Measurements from ENCODE around the gene DAPK2. TPM values are rescaled to one million over a fixed set of nuclear protein-coding genes. Genes with fewer than 3 reads are reported as not detected.

DAPK2 gene
- total and polyA plus RNA-seq, 2 experiments from 2014 or later: 5.8 to 7.5 TPM

GRCh38 chr15:63947228-63947627 lies 99.1 kb downstream of the DAPK2 start:
- Histone ChIP-seq H3F3A (ENCODE audit: insufficient read depth) (peaks cover 22% of the 10 kb centered on the region), H3K36me3 (ENCODE audit: low read depth) (no peaks in the 10 kb centered on the region), H3K9ac (no peak overlapping the region), H3K27ac (no peak overlapping the region), H3K4me1 (ENCODE audit: insufficient read depth) (peaks cover 26% of the 10 kb centered on the region), H3K9me2 (ENCODE audit: insufficient read depth) (no peaks in the 10 kb centered on the region), H3K9me3 (ENCODE audit: low read depth) (no peaks in the 10 kb centered on the region), H4K20me1 (ENCODE audit: insufficient read depth) (no peaks in the 10 kb centered on the region), H3K79me2 (ENCODE audit: insufficient read depth) (no peaks in the 10 kb centered on the region), H3K4me3 (no peak overlapping the region), H2AFZ (no peak overlapping the region), H3K27me3 (replicated peaks; ENCODE audit: insufficient read depth) (no peaks in the 10 kb centered on the region), H3K4me2 (ENCODE audit: unreplicated experiment) (no peak overlapping the region)
- 94 to 100% methylated on average over 4 of the region's 4 CpGs for WGBS, 2 experiments (ENCODE audit: low coverage in 1 of 2, low lambda C conversion rate in 2 of 2, missing lambda C conversion rate in 2 of 2)
- TF ChIP-seq EZH2phosphoT487 (IDR thresholded peaks at IDR 0.05; ENCODE audit: insufficient read depth, low read depth): no peak
- no peak for TF ChIP-seq EZH2 (IDR thresholded peaks at IDR 0.05; ENCODE audit: insufficient read depth, poor library complexity, severe bottlenecking)
- in situ Hi-C loops (cut with MboI): no loop called here
- DNase-seq: no peak

GRCh38 chr15:63946524-63947065 lies 99.7 kb downstream of the DAPK2 start:
- Histone ChIP-seq H2AFZ (no peak overlapping the region), H3K4me3 (no peak overlapping the region), H3K9me2 (ENCODE audit: insufficient read depth) (no peaks in the 10 kb centered on the region), H3K27ac (no peak overlapping the region), H3K79me2 (ENCODE audit: insufficient read depth) (no peaks in the 10 kb centered on the region), H3F3A (ENCODE audit: insufficient read depth) (peaks cover 15% of the 10 kb centered on the region), H3K4me1 (ENCODE audit: insufficient read depth) (peaks cover 19% of the 10 kb centered on the region), H3K9ac (no peak overlapping the region), H3K9me3 (ENCODE audit: low read depth) (no peaks in the 10 kb centered on the region), H3K27me3 (replicated peaks; ENCODE audit: insufficient read depth) (no peaks in the 10 kb centered on the region), H4K20me1 (ENCODE audit: insufficient read depth) (no peaks in the 10 kb centered on the region), H3K36me3 (ENCODE audit: low read depth) (no peaks in the 10 kb centered on the region), H3K4me2 (ENCODE audit: unreplicated experiment) (no peak overlapping the region)
- 85 to 91% methylated on average over 4 of the region's 4 CpGs for WGBS, 2 experiments (ENCODE audit: low coverage in 1 of 2, low lambda C conversion rate in 2 of 2, missing lambda C conversion rate in 2 of 2)
- TF ChIP-seq EZH2 (IDR thresholded peaks at IDR 0.05; ENCODE audit: insufficient read depth, poor library complexity, severe bottlenecking) (no peak), EZH2phosphoT487 (IDR thresholded peaks at IDR 0.05; ENCODE audit: insufficient read depth, low read depth) (no peak)
- in situ Hi-C loops (cut with MboI): no loop called here
- no peak for DNase-seq

DNA sequence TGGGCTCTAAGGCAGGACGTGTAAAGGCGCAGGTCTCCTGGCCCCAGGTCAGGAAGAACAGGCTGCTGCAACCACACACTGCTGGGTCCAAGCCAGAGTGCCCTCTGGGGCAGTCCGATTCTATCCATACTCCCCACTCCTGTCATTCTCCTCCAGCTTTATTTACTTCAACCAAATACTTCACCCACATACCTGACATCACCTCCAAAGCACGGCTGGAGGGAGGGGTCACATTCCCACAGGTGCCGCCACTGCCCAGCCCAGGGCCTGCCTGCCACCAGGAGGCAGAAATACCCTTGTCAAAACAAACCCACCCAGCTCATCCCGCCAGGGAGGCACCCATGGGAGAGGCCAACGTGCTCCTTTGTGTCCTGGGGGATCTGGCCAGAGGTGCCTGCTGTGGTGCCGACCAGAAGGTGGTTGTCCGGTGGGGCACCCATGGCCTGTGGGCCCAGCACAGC lies 100.4 kb downstream of the DAPK2 start:
- Histone ChIP-seq H3K79me2 (ENCODE audit: insufficient read depth) (no peaks in the 10 kb centered on the region), H3K27ac (no peak overlapping the region), H2AFZ (no peak overlapping the region), H3K4me1 (ENCODE audit: insufficient read depth) (peaks cover 12% of the 10 kb centered on the region), H3K27me3 (replicated peaks; ENCODE audit: insufficient read depth) (no peaks in the 10 kb centered on the region), H3K4me2 (ENCODE audit: unreplicated experiment) (no peak overlapping the region), H3K4me3 (no peak overlapping the region), H4K20me1 (ENCODE audit: insufficient read depth) (no peaks in the 10 kb centered on the region), H3K9me2 (ENCODE audit: insufficient read depth) (no peaks in the 10 kb centered on the region), H3K9me3 (ENCODE audit: low read depth) (no peaks in the 10 kb centered on the region), H3F3A (ENCODE audit: insufficient read depth) (peaks cover 8% of the 10 kb centered on the region), H3K9ac (no peak overlapping the region), H3K36me3 (ENCODE audit: low read depth) (no peaks in the 10 kb centered on the region)
- DNase-seq: no peak
- TF ChIP-seq EZH2 (IDR thresholded peaks at IDR 0.05; ENCODE audit: insufficient read depth, poor library complexity, severe bottlenecking) (no peak), EZH2phosphoT487 (IDR thresholded peaks at IDR 0.05; ENCODE audit: insufficient read depth, low read depth) (no peak)
- in situ Hi-C loops (cut with MboI): no loop called here
- WGBS, 2 experiments (ENCODE audit: low coverage in 1 of 2, low lambda C conversion rate in 2 of 2, missing lambda C conversion rate in 2 of 2): 91 to 96% methylated on average over 9 of the region's 9 CpGs

DNA sequence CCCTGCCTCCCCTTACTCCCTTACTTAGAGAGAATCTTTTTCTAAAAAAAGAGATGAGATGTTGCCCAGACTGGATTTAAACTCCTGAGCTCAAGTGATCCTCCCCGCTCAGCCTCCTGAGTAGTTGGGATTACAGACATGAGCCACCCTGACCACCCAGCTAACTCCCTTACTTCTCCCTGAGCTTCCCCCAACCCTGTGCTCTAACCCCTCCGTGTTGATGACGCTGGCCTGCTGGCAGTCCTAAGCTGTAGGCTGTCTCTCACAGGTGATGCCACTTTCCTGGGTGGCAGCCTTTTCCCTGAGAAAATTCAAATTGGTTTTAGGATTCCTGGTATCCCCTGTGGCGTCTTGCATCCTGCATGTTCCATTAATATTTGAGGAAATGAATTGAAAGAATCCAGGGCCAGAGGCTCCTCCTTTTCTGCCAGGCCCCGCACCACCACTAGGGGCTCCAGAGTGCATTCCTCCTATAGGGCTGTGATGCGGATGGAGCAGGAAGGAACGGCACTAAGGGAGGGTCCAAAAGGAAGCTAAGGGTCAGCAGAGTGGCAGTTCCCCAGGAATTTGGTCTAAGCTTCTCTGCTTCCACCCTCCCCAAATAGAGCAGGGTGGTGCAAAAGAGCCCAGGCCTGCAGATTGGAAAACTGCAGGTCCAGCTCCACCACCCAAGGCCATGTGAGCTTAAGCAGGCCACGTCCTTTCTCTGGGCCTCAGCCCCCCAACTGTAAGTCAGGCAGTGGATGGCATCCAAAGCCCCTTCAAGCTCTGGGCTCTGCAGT lies 101.1 kb downstream of the DAPK2 start:
- Histone ChIP-seq H4K20me1 (ENCODE audit: insufficient read depth) (no peaks in the 10 kb centered on the region), H3K27me3 (replicated peaks; ENCODE audit: insufficient read depth) (no peaks in the 10 kb centered on the region), H3K9ac (no peak overlapping the region), H2AFZ (no peak overlapping the region), H3K4me3 (no peak overlapping the region), H3F3A (ENCODE audit: insufficient read depth) (peaks cover 5% of the 10 kb centered on the region; the same call in 1 of the 2 replicates), H3K9me2 (ENCODE audit: insufficient read depth) (no peaks in the 10 kb centered on the region), H3K4me1 (ENCODE audit: insufficient read depth) (peaks cover 7% of the 10 kb centered on the region), H3K27ac (no peak overlapping the region), H3K4me2 (ENCODE audit: unreplicated experiment) (no peak overlapping the region), H3K79me2 (ENCODE audit: insufficient read depth) (no peaks in the 10 kb centered on the region), H3K9me3 (ENCODE audit: low read depth) (no peaks in the 10 kb centered on the region), H3K36me3 (ENCODE audit: low read depth) (no peaks in the 10 kb centered on the region)
- no peak for TF ChIP-seq EZH2phosphoT487 (IDR thresholded peaks at IDR 0.05; ENCODE audit: insufficient read depth, low read depth)
- TF ChIP-seq EZH2 (IDR thresholded peaks at IDR 0.05; ENCODE audit: insufficient read depth, poor library complexity, severe bottlenecking): no peak
- 58 to 61% methylated on average over 8 of the region's 8 CpGs for WGBS, 2 experiments (ENCODE audit: low coverage in 1 of 2, low lambda C conversion rate in 2 of 2, missing lambda C conversion rate in 2 of 2)
- peak; percentile 72 for DNase-seq
- in situ Hi-C loops (cut with MboI): no loop called here

All from GM23248 (cell line).